Mesendoderm (in vitro differentiated cells): Measurements from ENCODE around the gene ATL3. TPM values are rescaled to one million over a fixed set of nuclear protein-coding genes. Genes with fewer than 3 reads are reported as not detected.

ENCODE experiments used
- DNase-seq: peaks from one replicate; pipeline ENCODE4 v3.0.0; 2013
- H2AK5ac ChIP-seq: 2 replicates; pipeline ENCODE4 v1.6.1; 2013; ENCODE audit warnings: low read length, inconsistent platforms
- H2BK120ac ChIP-seq: 2 replicates; pipeline ENCODE4 v1.6.1; 2013; ENCODE audit warnings: low read depth, mild to moderate bottlenecking, low read length, moderate library complexity, mixed read lengths
- H2BK15ac ChIP-seq: replicated peaks from 2 replicates; pipeline ENCODE4 v1.6.1; 2013; ENCODE audit warnings: low read depth, mild to moderate bottlenecking, moderate library complexity
- H2BK5ac ChIP-seq: 2 replicates; pipeline ENCODE4 v1.6.1; 2013; ENCODE audit warnings: low read length, inconsistent platforms
- H3K18ac ChIP-seq: 2 replicates; pipeline ENCODE4 v1.6.1; 2013; ENCODE audit warnings: mild to moderate bottlenecking, low read length, mixed read lengths
- H3K23ac ChIP-seq: one replicate; pipeline ENCODE4 v1.6.1; 2013; ENCODE audit warnings: low read length
- H3K27ac ChIP-seq: 2 replicates; pipeline ENCODE4 v1.5.1; 2013; ENCODE audit warnings: low read depth, mild to moderate bottlenecking, inconsistent platforms, low read length, moderate library complexity
- H3K27me3 ChIP-seq: 2 replicates; pipeline ENCODE4 v1.6.1; 2013; ENCODE audit warnings: low read length, control low read depth, mild to moderate bottlenecking, inconsistent platforms; ENCODE audit not compliant: insufficient read depth, poor library complexity
- H3K36me3 ChIP-seq: 2 replicates; pipeline ENCODE4 v1.6.1; 2013; ENCODE audit warnings: low read length, inconsistent platforms; ENCODE audit not compliant: control insufficient read depth, insufficient read depth
- H3K4ac ChIP-seq: one replicate; pipeline ENCODE4 v1.6.1; 2013; ENCODE audit warnings: low read depth, mild to moderate bottlenecking, low read length, moderate library complexity
- H3K4me1 ChIP-seq: 2 replicates; pipeline ENCODE4 v1.6.1; 2013; ENCODE audit warnings: low read depth, low read length, inconsistent platforms; ENCODE audit not compliant: control insufficient read depth
- H3K4me2 ChIP-seq: 2 replicates; pipeline ENCODE4 v1.6.1; 2013; ENCODE audit warnings: low read length
- H3K4me3 ChIP-seq: 2 replicates; pipeline ENCODE4 v1.5.1; 2013; ENCODE audit warnings: mild to moderate bottlenecking, low read length
- H3K56ac ChIP-seq: one replicate; pipeline ENCODE4 v1.6.1; 2013; ENCODE audit warnings: low read length
- H3K79me1 ChIP-seq: 2 replicates; pipeline ENCODE4 v1.6.1; 2013; ENCODE audit warnings: low read length, inconsistent platforms
- H3K79me2 ChIP-seq: 2 replicates; pipeline ENCODE4 v1.6.1; 2013; ENCODE audit warnings: mild to moderate bottlenecking, low read length; ENCODE audit not compliant: control insufficient read depth, insufficient read depth
- H3K9ac ChIP-seq: 2 replicates; pipeline ENCODE4 v1.6.1; 2013; ENCODE audit warnings: low read length, inconsistent platforms
- H4K5ac ChIP-seq: one replicate; pipeline ENCODE4 v1.6.1; 2013; ENCODE audit warnings: low read length
- H4K8ac ChIP-seq: one replicate; pipeline ENCODE4 v1.6.1; 2013; ENCODE audit warnings: low read depth, mild to moderate bottlenecking, control low read depth, low read length, moderate library complexity
- WGBS: extraction: QIAGEN DNeasy Blood & Tissue Kit; methylation state at CpG from one replicate; pipeline ENCODE4 v1.1.7; 2013; ENCODE audit warnings: low lambda C conversion rate, missing lambda C conversion rate; ENCODE audit not compliant: insufficient coverage; ENCODE audit errors: extremely low coverage; 5-methylcytosine and 5-hydroxymethylcytosine counted together
- polyA plus RNA-seq, 2 experiments: library from polyadenylated mRNA; stranded (reverse); fragments of 200-250 nt; gene quantifications; one replicate each; pipeline ENCODE4 v1.2.3, GENCODE V29; 2013

ATL3 gene
- 10.2 TPM for polyA plus RNA-seq (2013, experiment 1 of 2)
- 9.7 TPM for polyA plus RNA-seq (2013, experiment 2 of 2)

- no peaks in the 10 kb centered on the region for H3K4me1 ChIP-seq
These were observed at the start of gene ATL3 for GRCh38 chr11:63671322-63672155. TSS of gene ATL3 (minus strand) at chr11:63671376. CDS start at chr11:63671335, 41 bp downstream.

DNA sequence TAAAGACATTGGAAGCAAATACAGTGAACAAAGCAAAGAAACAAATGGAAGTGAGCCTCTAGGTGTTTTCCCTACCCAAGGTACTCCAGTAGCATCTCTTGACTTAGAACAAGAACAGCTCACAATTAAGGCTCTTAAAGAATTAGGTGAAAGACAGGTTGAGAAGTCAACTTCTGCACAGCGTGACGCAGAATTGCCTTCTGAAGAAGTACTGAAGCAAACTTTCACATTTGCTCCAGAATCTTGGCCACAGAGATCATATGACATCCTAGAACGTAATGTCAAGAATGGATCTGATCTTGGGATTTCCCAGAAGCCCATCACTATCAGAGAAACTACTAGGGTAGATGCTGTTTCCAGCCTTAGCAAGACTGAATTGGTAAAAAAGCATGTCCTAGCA, 49.4 kb upstream of the ATL3 start:
- H3K27me3 ChIP-seq = no peaks in the 10 kb centered on the region

More at GRCh38 chr11:63671322-63672155, at the start of gene ATL3:
- no peaks in the 10 kb centered on the region for H3K79me1 ChIP-seq
- H3K27me3 ChIP-seq = no peaks in the 10 kb centered on the region
- H2BK15ac ChIP-seq = no peak within 1 kb of the TSS
- H4K8ac ChIP-seq = peak within 1 kb of the TSS; percentile 43
- H3K27ac ChIP-seq = peak within 1 kb of the TSS; percentile 3
- peak within 1 kb of the TSS; percentile 98 for H3K18ac ChIP-seq
- peak within 1 kb of the TSS; percentile 41 for H3K4me3 ChIP-seq
- no CpG with 5 or more reads among the region's 69 CpGs for WGBS
- peak within 1 kb of the TSS; percentile 93 for H3K4ac ChIP-seq
- no peak within 1 kb of the TSS for H2AK5ac ChIP-seq
- no peak within 1 kb of the TSS for H3K23ac ChIP-seq
- peak within 1 kb of the TSS; percentile 72 for H3K4me2 ChIP-seq
- DNase-seq = peak; percentile 99
- peaks cover 2% of the 10 kb centered on the region for H3K79me2 ChIP-seq
- peak within 1 kb of the TSS; percentile 55 for H2BK120ac ChIP-seq
- no peak within 1 kb of the TSS for H4K5ac ChIP-seq
- H3K56ac ChIP-seq = peak within 1 kb of the TSS; percentile 91
- H2BK5ac ChIP-seq = no peak within 1 kb of the TSS
- H3K36me3 ChIP-seq = no peaks in the 10 kb centered on the region
- peak within 1 kb of the TSS; percentile 79 for H3K9ac ChIP-seq

GRCh38 chr11:63719987-63720386, 48.8 kb upstream of the ATL3 start:
- Histone ChIP-seq H2BK5ac (no peak overlapping the region), H3K36me3 (no peaks in the 10 kb centered on the region)

More for the DNA sequence above, 49.4 kb upstream of the ATL3 start:
- Histone ChIP-seq H3K4me2 (no peak overlapping the region), H3K4ac (no peak overlapping the region), H3K9ac (no peak overlapping the region), H3K79me1 (peaks cover 5% of the 10 kb centered on the region), H3K18ac (no peak overlapping the region), H3K23ac (no peak overlapping the region), H4K5ac (no peak overlapping the region), H4K8ac (no peak overlapping the region), H2BK5ac (no peak overlapping the region), H3K36me3 (no peaks in the 10 kb centered on the region), H2AK5ac (no peak overlapping the region), H3K4me1 (no peaks in the 10 kb centered on the region), H3K56ac (no peak overlapping the region), H2BK120ac (no peak overlapping the region), H3K4me3 (no peak overlapping the region), H3K27ac (no peak overlapping the region), H2BK15ac (no peak overlapping the region), H3K79me2 (peaks cover 3% of the 10 kb centered on the region)
- DNase-seq = no peak
- no CpG with 5 or more reads among the region's 3 CpGs for WGBS

GRCh38 chr11:63719001-63719400, 47.8 kb upstream of the ATL3 start:
- Histone ChIP-seq H3K36me3 (no peaks in the 10 kb centered on the region), H3K4me2 (no peak overlapping the region), H3K27ac (no peak overlapping the region), H2BK120ac (no peak overlapping the region), H3K79me2 (peaks cover 3% of the 10 kb centered on the region), H3K56ac (no peak overlapping the region), H3K4me1 (no peaks in the 10 kb centered on the region), H3K79me1 (peaks cover 5% of the 10 kb centered on the region), H2BK5ac (no peak overlapping the region), H3K23ac (no peak overlapping the region), H4K8ac (no peak overlapping the region), H2AK5ac (no peak overlapping the region), H3K18ac (no peak overlapping the region), H3K4me3 (no peak overlapping the region), H4K5ac (no peak overlapping the region), H3K9ac (no peak overlapping the region), H2BK15ac (no peak overlapping the region), H3K4ac (no peak overlapping the region), H3K27me3 (no peaks in the 10 kb centered on the region)
- no peak for DNase-seq
- whole genome bisulfite sequencing = no CpG with 5 or more reads among the region's 1 CpG

More at GRCh38 chr11:63719987-63720386, 48.8 kb upstream of the ATL3 start:
- no peak overlapping the region for H3K4me2 ChIP-seq
- H4K8ac ChIP-seq = no peak overlapping the region
- peaks cover 3% of the 10 kb centered on the region for H3K79me2 ChIP-seq
- no peak overlapping the region for H3K27ac ChIP-seq
- no peak overlapping the region for H3K4me3 ChIP-seq
- peaks cover 5% of the 10 kb centered on the region for H3K79me1 ChIP-seq
- no peaks in the 10 kb centered on the region for H3K4me1 ChIP-seq
- no CpG with 5 or more reads among the region's 2 CpGs for WGBS
- no peak for DNase-seq
- H3K18ac ChIP-seq = no peak overlapping the region
- no peak overlapping the region for H3K4ac ChIP-seq
- H3K9ac ChIP-seq = no peak overlapping the region
- H2BK15ac ChIP-seq = no peak overlapping the region
- no peak overlapping the region for H2BK120ac ChIP-seq
- H2AK5ac ChIP-seq = no peak overlapping the region
- no peak overlapping the region for H3K56ac ChIP-seq
- no peak overlapping the region for H4K5ac ChIP-seq
- no peaks in the 10 kb centered on the region for H3K27me3 ChIP-seq
- H3K23ac ChIP-seq = no peak overlapping the region

DNA sequence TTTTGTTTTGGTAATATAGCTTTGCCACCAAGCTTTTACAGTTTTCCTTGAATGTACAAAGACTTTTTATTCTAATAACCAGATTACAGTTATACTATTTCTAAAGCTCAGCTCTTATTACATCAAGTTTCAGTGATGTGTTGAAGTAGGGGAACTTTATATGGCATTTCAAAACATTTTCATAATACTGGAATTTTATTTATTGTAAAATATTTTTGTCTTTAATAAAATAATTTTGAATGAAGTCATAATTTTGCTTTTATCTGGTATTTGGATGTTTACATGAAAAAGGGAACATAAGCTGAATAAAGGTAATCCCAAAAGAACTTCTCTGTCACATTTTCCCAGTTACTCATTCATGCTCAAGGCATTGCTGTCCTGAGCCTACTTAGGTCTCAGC, 44.9 kb upstream of the ATL3 start:
- H2BK15ac ChIP-seq = no peak overlapping the region
- H2AK5ac ChIP-seq = no peak overlapping the region
- no peak overlapping the region for H3K56ac ChIP-seq
- no peak overlapping the region for H3K4me2 ChIP-seq
- H3K4me1 ChIP-seq = no peaks in the 10 kb centered on the region
- H3K4ac ChIP-seq = no peak overlapping the region
- H4K8ac ChIP-seq = no peak overlapping the region
- no peak overlapping the region for H2BK120ac ChIP-seq
- H3K23ac ChIP-seq = no peak overlapping the region
- peaks cover 3% of the 10 kb centered on the region for H3K79me2 ChIP-seq
- no peak overlapping the region for H2BK5ac ChIP-seq
- H3K79me1 ChIP-seq = peaks cover 5% of the 10 kb centered on the region
- no peak overlapping the region for H4K5ac ChIP-seq
- H3K36me3 ChIP-seq = no peaks in the 10 kb centered on the region
- no peaks in the 10 kb centered on the region for H3K27me3 ChIP-seq
- H3K18ac ChIP-seq = no peak overlapping the region
- H3K4me3 ChIP-seq = no peak overlapping the region
- H3K9ac ChIP-seq = no peak overlapping the region
- no peak for DNase-seq
- H3K27ac ChIP-seq = no peak overlapping the region
